GM21447 (cell line): ENCODE data around the gene PCDH15.

Experiments used
- ATAC-seq: cut with Tn5 transposase; IDR thresholded peaks from one replicate; pipeline ENCODE4 v1.9.1; 2021; ENCODE audit not compliant: unreplicated experiment

The PCDH15 gene

DNA sequence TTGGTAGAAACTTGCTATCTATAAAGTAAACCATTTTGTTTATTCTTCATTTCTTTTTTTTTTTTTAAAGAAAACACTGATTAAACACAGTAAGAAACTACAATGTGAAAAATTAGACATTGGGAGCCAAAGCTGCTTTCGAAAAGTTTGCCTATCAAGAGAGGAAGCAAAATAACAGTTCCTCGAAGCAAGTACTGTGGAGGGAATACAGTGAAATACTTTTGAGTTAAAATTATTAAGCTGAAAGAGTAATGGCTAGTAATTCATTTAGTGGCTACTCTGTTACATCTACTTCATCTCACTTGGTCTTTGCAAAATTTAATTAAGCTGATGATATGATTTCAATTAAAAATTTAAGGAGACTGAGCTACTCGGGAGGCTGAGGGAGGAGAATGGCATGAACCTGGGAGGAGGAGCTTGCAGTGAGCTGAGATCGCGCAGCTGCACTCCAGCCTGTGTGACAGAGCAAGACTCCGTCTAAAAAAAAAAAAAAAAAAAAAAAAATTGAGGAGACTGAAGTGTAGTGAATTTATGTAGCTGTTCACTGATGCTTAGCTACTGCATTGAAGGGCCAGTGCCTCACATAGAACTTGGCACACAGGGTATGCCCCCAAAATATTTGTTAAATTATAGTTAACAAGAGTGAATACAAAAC, 1046.3 kb downstream of the PCDH15 start:
- ATAC-seq, result no peak
